ENCODE results near the gene PRMT2.
"Not testable (repeated sequence)": the region's sequence is repeated elsewhere in the genome, so short reads cannot be mapped to it uniquely, and the experiment has no call there.

The PRMT2 gene

DNA sequence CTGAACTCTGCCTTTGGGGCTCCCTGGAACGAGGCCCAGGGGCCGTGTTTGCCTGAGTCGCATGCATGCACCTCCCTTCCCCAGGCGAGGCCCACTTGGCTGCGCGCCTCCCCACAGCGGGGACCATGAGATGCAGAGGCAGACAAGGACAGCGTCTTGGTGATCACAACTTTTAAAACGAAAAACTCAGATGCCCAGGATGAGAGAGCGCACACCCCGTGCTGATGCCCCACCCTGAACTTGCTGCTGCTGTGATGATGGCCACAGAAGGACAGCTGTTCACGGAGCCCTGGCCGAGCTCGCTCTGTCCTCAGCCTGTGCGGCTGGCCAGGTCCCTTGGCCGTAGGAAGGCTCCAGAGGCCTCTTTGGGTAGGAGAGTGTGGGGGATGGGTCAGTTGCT is 11.4 kb upstream of the PRMT2 start:
- TF ChIP-seq, protein P1, sequence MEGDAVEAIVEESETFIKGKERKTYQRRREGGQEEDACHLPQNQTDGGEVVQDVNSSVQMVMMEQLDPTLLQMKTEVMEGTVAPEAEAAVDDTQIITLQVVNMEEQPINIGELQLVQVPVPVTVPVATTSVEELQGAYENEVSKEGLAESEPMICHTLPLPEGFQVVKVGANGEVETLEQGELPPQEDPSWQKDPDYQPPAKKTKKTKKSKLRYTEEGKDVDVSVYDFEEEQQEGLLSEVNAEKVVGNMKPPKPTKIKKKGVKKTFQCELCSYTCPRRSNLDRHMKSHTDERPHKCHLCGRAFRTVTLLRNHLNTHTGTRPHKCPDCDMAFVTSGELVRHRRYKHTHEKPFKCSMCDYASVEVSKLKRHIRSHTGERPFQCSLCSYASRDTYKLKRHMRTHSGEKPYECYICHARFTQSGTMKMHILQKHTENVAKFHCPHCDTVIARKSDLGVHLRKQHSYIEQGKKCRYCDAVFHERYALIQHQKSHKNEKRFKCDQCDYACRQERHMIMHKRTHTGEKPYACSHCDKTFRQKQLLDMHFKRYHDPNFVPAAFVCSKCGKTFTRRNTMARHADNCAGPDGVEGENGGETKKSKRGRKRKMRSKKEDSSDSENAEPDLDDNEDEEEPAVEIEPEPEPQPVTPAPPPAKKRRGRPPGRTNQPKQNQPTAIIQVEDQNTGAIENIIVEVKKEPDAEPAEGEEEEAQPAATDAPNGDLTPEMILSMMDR (IDR thresholded peaks at IDR 0.05; ENCODE audit: low read depth, low read length, missing control alignments) = no peak
- no peak overlapping the region for H3K4me3 ChIP-seq (replicated peaks; ENCODE audit: low read depth, low read length)
- DNase-seq (ENCODE audit: extremely low read depth, low read depth) = no peak

DNA sequence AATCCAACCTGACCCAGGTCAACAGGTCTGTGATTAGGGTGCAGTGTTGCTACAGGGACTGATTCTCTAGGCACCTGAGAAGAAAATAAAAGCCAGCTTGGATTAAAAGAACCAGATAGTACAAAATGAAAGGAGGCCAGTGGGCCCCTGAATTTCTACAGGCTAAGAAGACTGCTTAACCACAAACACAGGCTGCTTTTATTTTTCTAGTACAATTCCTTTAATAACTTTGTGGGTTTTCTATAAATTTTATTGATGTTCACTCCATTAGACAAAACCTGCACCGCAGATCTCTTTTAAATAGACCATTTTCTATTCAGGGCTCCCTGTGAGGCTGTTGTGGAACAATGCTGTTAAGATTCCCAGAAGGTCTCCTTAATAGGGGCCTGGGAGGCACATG is 9.7 kb upstream of the PRMT2 start:
- no peak overlapping the region for H3K4me3 ChIP-seq (replicated peaks; ENCODE audit: low read depth, low read length)
- TF ChIP-seq, protein P1 (IDR thresholded peaks at IDR 0.05; ENCODE audit: low read depth, low read length, missing control alignments) = no peak
- DNase-seq (ENCODE audit: extremely low read depth, low read depth) = no peak

DNA sequence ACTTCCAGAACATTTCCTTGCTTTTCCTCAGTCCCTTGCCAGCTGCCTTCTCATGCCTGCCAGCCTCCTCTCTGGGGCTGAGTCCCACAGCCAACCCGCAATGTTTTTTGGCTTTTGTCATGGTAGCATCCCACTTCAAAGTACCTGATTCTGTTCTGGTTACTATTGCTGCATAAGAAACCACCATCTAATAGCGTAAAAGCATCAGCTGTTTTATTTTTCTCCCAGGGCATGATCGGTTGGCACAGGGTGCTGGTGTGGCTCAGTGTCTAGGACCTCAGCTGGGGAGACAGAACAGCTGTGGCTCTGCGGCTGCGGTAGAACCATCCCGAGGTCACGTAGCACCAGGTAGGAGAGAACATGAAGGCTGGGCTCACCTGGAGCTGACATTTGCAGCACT is 8.9 kb upstream of the PRMT2 start:
- H3K4me3 ChIP-seq (replicated peaks; ENCODE audit: low read depth, low read length) = no peak overlapping the region
- TF ChIP-seq, protein P1 (IDR thresholded peaks at IDR 0.05; ENCODE audit: low read depth, low read length, missing control alignments) = no peak
- no peak for DNase-seq (ENCODE audit: extremely low read depth, low read depth)

DNA sequence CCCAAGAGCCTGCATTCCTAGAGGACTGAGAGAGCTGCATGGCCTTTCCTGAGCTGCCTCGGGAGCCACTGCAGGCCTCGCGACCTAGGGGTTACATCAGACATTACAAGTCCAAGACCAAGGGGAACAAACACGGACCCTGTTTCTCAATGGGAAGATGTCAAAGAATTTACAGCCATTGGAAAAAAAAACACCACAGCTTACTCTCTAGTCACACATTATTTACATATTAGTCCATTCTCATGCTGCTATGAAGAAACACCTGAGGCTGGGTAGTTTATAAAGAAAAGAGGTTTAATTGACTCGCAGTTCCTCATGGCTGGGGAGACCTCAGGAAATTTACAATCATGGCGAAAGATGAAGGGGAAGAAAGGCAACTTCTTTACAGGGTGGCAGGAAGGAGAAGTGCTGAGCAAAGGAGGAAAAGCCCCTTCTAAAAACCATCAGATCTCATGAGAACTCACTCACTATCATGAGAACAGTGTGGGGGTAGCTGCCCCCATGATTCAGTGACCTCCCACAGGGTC is 8.4 kb upstream of the PRMT2 start:
- no peak for DNase-seq (ENCODE audit: extremely low read depth, low read depth)
- H3K4me3 ChIP-seq (replicated peaks; ENCODE audit: low read depth, low read length) = no peak overlapping the region
- TF ChIP-seq, protein P1 (IDR thresholded peaks at IDR 0.05; ENCODE audit: low read depth, low read length, missing control alignments) = no peak

DNA sequence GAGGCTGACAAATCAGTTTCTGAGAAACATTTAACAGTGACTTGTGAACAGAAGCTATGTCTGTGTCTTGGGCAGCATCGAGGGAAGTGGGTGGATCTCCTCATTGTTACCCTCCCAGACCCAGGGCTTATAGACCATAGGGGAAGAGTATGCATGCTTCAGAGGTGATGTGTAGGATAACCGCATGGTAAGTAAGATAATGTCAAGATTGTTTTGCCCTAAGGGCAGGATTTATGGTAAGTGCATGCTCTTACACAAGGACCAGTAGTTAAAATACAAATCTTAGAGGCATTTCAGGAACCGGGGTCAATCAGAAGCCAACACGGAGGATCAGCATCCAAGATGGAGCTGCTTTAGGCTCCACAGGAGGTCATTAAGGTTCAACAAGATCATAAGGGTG is 7.7 kb upstream of the PRMT2 start:
- no peak overlapping the region for H3K4me3 ChIP-seq (replicated peaks; ENCODE audit: low read depth, low read length)
- TF ChIP-seq, protein P1 (IDR thresholded peaks at IDR 0.05; ENCODE audit: low read depth, low read length, missing control alignments) = no peak
- no peak for DNase-seq (ENCODE audit: extremely low read depth, low read depth)

DNA sequence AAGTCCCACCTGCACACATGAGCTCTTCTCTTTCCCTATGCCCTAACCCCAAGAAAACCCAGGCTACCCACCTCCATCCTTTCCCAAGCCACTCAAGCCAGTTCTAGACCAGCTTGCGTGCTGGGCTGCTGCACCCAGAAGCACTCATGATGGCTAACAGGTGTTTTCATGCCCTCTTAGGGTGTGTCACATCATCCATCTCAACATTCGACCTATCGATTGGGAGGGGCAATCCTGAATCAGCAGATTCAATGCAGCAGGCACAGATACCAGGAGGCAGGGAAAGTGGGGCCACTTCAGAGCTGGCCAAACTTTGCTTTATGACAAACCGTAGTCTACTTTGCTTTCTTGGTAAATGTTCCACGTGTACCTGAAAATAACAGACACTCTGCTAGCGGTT is 6.6 kb upstream of the PRMT2 start:
- no peak overlapping the region for H3K4me3 ChIP-seq (replicated peaks; ENCODE audit: low read depth, low read length)
- no peak for DNase-seq (ENCODE audit: extremely low read depth, low read depth)
- TF ChIP-seq, protein P1 (IDR thresholded peaks at IDR 0.05; ENCODE audit: low read depth, low read length, missing control alignments) = no peak

DNA sequence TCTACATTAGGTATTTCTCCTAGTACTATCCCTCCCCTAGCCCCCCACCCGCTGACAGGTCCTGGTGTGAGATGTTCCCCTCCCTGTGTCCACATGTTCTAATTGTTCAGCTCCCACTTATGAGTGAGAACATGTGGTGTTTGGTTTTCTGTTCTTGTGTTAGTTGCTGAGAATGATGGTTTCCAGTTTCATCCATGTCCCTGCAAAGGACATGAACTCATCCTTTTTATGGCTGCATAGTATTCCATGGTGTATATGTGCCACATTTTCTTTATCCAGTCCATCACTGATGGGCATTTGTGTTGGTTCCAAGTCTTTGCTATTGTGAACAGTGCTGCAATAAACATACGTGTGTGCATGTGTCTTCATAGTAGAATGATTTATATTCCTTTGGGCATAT is 4.6 kb upstream of the PRMT2 start:
- not testable (repeated sequence) for DNase-seq (ENCODE audit: extremely low read depth, low read depth)

More for the DNA sequence above, 4.6 kb upstream of the PRMT2 start:
- not testable (repeated sequence) for H3K4me3 ChIP-seq (replicated peaks; ENCODE audit: low read depth, low read length)

All from HFF-Myc (cell line).